Thyroid gland (tissue), 4 donors: ENCODE measurements around the gene ST3GAL2. TPM values are rescaled to one million over a fixed set of nuclear protein-coding genes. Genes with fewer than 3 reads are reported as not detected.
"Not testable (repeated sequence)": the region's sequence is repeated elsewhere in the genome, so short reads cannot be mapped to it uniquely, and the experiment has no call there.

Experiments used
- DNase-seq, 2 donors: peaks; one replicate each; pipeline ENCODE4 v3.0.0-alpha.2; 2019
- H3K27ac ChIP-seq, 3 donors: fragments of 200-600 bp; sonication (generic); 1 replicate in 2 of 3; 2 replicates in 1 of 3; pipeline ENCODE4 v1.5.1; 2016 to 2019; ENCODE audit warnings: mild to moderate bottlenecking in 1 of 3, moderate library complexity in 1 of 3
- H3K27me3 ChIP-seq: fragments of 200-600 bp; sonication (generic); one replicate; pipeline ENCODE4 v1.5.1; 2019
- H3K36me3 ChIP-seq, 2 donors: fragments of 200-600 bp; sonication (generic); one replicate each; pipeline ENCODE4 v1.5.1; 2016 to 2019
- H3K4me1 ChIP-seq, 2 donors: fragments of 200-600 bp; sonication (generic); one replicate each; pipeline ENCODE4 v1.5.1; 2017 to 2019
- H3K4me3 ChIP-seq, 3 donors: fragments of 200-600 bp; sonication (generic); replicated peaks in 1 of 3; 1 replicate in 2 of 3; 2 replicates in 1 of 3; pipeline ENCODE4 v1.5.1; 2016; ENCODE audit warnings: mild to moderate bottlenecking in 1 of 3
- H3K9me3 ChIP-seq: fragments of 200-600 bp; sonication (generic); one replicate; pipeline ENCODE4 v1.5.1; 2017
- CTCF ChIP-seq, 6 experiments: fragments of 200-600 bp in 3 of 6; fragments of 450-650 bp in 3 of 6; sonication (generic) in 3 of 6; IDR thresholded peaks; one replicate each; pipeline ENCODE4 v1.5.1; 2016 to 2019; ENCODE audit warnings: antibody characterized with exemption in 6 of 6, mild to moderate bottlenecking in 2 of 6, inconsistent platforms in 1 of 6, moderate library complexity in 1 of 6
- POLR2A ChIP-seq, 2 donors: fragments of 450-650 bp; IDR thresholded peaks; one replicate each; pipeline ENCODE4 v1.6.1; 2017; ENCODE audit warnings: antibody characterized with exemption in 2 of 2, mild to moderate bottlenecking in 2 of 2, moderate library complexity in 1 of 2
- WGBS, 2 donors: methylation state at CpG; one replicate each; pipeline ENCODE4 v1.1.5; 2017; 5-methylcytosine and 5-hydroxymethylcytosine counted together
- intact Hi-C: fragments of 100-400 bp; cut with DNase I; formaldehyde crosslinking; loops from one replicate; pipeline ENCODE4 v1.15.1; 2023
- total RNA-seq, 4 donors: library from RNA; depleted of rRNA; stranded (reverse); fragments of >200 nt; gene quantifications; one replicate each; pipeline ENCODE4 v1.2.3, GENCODE V29; 2016

Gene ST3GAL2
- total RNA-seq, 4 donors from 2014 or later, result 11.2 to 17.4 (median 11.8) TPM

GRCh38 chr16:70410734-70411133, 28.2 kb downstream of the ST3GAL2 start:
- no peaks in the 10 kb centered on the region for H3K9me3 ChIP-seq
- no peaks in the 10 kb centered on the region for H3K36me3 ChIP-seq
- H3K4me3 ChIP-seq, result no peak overlapping the region
- H3K27me3 ChIP-seq, result no peaks in the 10 kb centered on the region
- WGBS, 2 donors, result 34 to 48% methylated on average over 6 of the region's 6 CpGs
- DNase-seq, result peak; percentile 92 to 94
- intact Hi-C loops, result no loop called here
- H3K4me1 ChIP-seq, result peaks cover 0 to 7% of the 10 kb centered on the region in 2 donors
- no peak overlapping the region for H3K27ac ChIP-seq
- TF ChIP-seq POLR2A (IDR thresholded peaks at IDR 0.05), result no peak
- no peak for TF ChIP-seq CTCF (IDR thresholded peaks at IDR 0.05)

GRCh38 chr16:70407811-70408274, 31.1 kb downstream of the ST3GAL2 start:
- WGBS, 2 donors, result 38 to 57% methylated on average over 5 to 10 of the region's 10 CpGs
- intact Hi-C loops, result no loop called here

GRCh38 chr16:70406104-70406503, 32.8 kb downstream of the ST3GAL2 start:
- DNase-seq, intact Hi-C loops, H3K36me3 ChIP-seq, H3K9me3 ChIP-seq, H3K27me3 ChIP-seq, H3K4me1 ChIP-seq, H3K4me3 ChIP-seq, H3K27ac ChIP-seq: not testable (repeated sequence)
- WGBS, 2 donors, result 93 to 97% methylated on average over 5 of the region's 5 CpGs

More at GRCh38 chr16:70407811-70408274, 31.1 kb downstream of the ST3GAL2 start:
- no peak overlapping the region for H3K27ac ChIP-seq
- H3K36me3 ChIP-seq, result no peaks in the 10 kb centered on the region
- H3K27me3 ChIP-seq, result no peaks in the 10 kb centered on the region
- H3K4me1 ChIP-seq, result peaks cover 0 to 7% of the 10 kb centered on the region in 2 donors
- H3K4me3 ChIP-seq, result no peak overlapping the region
- TF ChIP-seq CTCF (IDR thresholded peaks at IDR 0.05) (no peak), POLR2A (IDR thresholded peaks at IDR 0.05) (no peak)
- DNase-seq, result no peak
- H3K9me3 ChIP-seq, result no peaks in the 10 kb centered on the region

GRCh38 chr16:70402916-70403659, 35.8 kb downstream of the ST3GAL2 start:
- intact Hi-C loops, result no loop called here
- Histone ChIP-seq H3K27ac (no peak overlapping the region), H3K4me1 (no peaks in the 10 kb centered on the region)

GRCh38 chr16:70399951-70400350, 38.9 kb downstream of the ST3GAL2 start:
- intact Hi-C loops, result loop anchor here (10.0 kb wide), 1 partner anchor 255 kb away; no protein-coding TSS in a partner anchor
- H3K9me3 ChIP-seq, result no peaks in the 10 kb centered on the region
- no peak for DNase-seq
- 71 to 85% methylated on average over 10 of the region's 10 CpGs for WGBS, 2 donors
- TF ChIP-seq POLR2A (IDR thresholded peaks at IDR 0.05), result no peak
- TF ChIP-seq CTCF (IDR thresholded peaks at IDR 0.05), result no peak
- no peaks in the 10 kb centered on the region for H3K27me3 ChIP-seq
- peaks cover 0 to 8% of the 10 kb centered on the region in 2 donors for H3K36me3 ChIP-seq
- no peak overlapping the region for H3K27ac ChIP-seq
- H3K4me1 ChIP-seq, result no peaks in the 10 kb centered on the region
- H3K4me3 ChIP-seq, result no peak overlapping the region

More at GRCh38 chr16:70402916-70403659, 35.8 kb downstream of the ST3GAL2 start:
- no peak for DNase-seq
- no peak overlapping the region for H3K4me3 ChIP-seq
- TF ChIP-seq CTCF (IDR thresholded peaks at IDR 0.05) (no peak), POLR2A (IDR thresholded peaks at IDR 0.05) (no peak)
- H3K27me3 ChIP-seq, result no peaks in the 10 kb centered on the region
- H3K36me3 ChIP-seq, result peaks cover 0 to 6% of the 10 kb centered on the region in 2 donors
- WGBS, 2 donors, result 91 to 92% methylated on average over 11 of the region's 11 CpGs
- H3K9me3 ChIP-seq, result no peaks in the 10 kb centered on the region
